T follicular helper cell (primary cell): ENCODE results near the gene OPRM1.

Experiments
- DNase-seq: peaks from one replicate; pipeline ENCODE4 v3.0.0-alpha.2; 2020; ENCODE audit warnings: low read depth

OPRM1 gene

DNA sequence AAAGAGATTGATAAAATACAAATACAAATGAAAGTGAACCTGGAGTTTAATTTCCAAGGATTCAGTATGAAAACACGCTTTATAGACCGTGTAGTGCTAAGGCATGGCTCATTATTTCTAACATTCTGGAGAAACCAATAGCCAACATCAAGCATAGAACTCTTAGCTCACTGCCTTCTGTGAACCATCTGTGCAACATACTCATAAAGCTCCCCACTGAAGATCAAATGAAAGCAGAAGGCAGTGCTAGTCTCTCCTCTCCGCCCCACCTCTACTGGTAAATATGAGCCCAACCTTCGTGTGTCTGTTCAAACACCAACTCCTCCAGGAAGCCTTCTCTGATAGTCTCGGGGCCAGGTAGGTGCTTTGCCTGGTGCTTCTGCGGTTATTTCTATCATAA is 163.9 kb downstream of the OPRM1 start:
- no peak for DNase-seq

DNA sequence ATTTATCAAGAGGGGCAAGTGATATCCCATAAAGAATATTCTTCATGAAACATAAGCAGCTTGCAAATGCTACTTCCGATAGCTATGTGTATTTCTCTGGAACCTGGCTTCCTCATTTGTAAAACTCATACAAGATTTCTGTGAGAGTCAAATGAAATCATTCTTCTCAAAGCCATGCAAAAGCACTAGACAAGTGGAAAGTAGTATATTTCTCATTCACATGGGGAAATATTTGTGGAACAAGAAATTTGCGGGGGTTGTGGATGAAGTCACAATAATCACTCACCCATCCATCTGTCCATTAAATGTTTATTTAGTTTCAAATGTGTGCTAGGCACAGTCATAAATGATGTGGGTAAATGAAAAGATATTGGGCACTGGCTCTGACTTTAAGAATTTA is 167.1 kb downstream of the OPRM1 start:
- no peak for DNase-seq

DNA sequence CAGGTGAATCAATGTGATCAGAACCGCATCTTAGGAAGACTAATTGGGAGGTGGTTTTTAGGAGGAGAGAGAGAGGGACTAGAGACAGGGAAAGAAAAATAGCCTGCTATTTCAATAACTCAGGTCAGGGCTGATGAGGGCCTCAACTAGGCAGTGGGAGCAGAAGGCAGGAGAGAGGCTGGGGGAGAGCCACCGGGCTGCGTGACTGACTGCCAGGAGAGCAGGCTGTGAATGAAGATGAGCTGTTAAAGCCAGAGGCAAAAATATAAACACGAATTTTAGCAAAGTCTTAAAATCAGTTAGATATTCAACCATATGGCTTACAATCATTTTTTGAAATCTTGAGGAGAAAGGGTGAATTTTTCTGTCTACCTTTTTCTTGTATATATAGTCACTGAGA is 168.0 kb downstream of the OPRM1 start:
- no peak for DNase-seq

DNA sequence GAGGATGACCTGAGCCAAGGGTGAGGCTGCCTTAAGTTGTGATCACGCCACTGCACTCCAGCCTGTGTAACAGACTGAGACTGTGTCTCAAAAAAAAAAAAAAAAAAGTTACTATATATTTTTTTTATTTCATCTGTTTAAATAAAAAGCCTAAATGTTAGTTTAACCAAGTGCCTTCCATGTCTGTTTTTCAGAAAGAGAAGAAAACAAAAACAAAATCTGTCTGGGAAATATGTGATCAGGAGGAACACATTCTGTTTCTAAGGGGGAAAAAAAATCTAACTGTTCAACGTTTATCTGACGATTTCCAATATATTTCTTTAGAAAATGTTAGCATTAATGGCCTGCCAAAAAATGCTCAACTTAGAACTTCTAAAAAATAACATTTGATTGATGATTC is 170.5 kb downstream of the OPRM1 start:
- DNase-seq, result no peak

DNA sequence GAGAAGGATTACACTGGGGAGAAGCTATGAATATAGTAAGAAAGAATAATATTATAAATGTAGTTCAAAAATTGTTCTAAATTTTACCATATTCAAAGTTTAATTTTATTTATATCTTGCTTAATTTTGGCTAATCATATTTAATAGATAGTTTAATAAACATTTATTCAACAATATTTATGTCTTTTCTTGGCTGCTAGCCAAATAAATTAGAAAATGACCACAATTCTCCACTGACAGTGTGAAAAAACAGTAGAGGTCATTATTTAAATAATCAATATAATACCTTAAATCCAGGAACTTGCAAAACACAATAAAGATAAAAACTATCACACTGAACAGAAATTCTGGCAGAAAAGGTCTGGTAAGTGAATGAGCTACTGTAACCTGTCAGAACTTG is 171.6 kb downstream of the OPRM1 start:
- DNase-seq, result no peak

DNA sequence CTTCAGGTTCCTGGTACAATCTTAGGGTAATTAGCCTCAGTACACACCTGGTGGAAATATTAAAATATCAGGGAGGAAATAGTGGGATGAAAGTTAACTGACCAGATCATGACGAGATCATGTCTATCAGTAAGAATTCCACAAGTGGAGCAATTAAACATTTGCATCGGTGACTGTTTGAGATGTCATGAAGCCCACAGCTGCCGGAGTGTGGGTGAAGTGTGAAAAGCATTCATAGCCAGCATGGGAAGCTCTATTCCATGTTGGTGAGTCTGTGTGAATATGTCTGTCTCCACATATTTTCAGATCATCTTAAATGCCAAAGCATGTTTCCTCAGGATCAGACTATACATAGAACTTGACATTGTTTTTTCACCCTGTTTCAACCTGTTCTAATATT is 174.7 kb downstream of the OPRM1 start:
- no peak for DNase-seq

DNA sequence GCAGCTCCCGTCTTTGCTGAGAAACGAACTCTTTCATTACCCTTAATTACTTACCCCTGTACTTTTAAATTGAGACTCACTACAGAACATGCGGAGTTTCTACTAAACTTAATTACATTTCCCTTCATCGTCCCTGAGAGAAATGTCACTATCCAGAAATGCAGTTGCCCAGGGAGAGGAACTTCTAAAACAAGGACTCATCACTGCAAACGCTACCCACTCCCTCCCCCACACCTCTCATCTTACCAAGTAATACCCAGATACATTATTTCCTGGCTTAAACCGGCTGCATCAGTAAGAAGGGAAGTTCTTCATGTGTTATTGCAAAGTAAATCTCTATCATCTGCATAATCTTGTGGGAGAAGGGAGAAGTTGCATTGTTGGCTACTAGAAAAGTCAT is 179.3 kb downstream of the OPRM1 start:
- DNase-seq, result no peak

DNA sequence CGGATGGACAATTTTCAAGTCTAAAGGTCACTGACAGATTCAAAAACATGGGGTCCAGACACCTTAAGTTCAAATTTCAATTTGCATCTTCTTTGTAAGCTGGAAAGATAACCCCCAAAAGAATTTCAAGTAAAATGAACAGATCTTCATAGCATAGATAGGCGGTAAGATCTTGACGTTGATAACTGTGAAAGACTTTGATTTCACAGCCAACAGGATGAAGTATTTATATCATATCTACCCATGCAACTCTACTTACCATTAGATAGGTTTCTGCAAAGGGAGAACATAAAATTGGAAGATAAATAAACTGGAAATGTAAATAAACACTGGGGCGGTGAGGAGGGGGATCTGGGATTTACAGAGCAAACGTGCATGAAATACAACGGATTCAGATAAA is 179.7 kb downstream of the OPRM1 start:
- no peak for DNase-seq

DNA sequence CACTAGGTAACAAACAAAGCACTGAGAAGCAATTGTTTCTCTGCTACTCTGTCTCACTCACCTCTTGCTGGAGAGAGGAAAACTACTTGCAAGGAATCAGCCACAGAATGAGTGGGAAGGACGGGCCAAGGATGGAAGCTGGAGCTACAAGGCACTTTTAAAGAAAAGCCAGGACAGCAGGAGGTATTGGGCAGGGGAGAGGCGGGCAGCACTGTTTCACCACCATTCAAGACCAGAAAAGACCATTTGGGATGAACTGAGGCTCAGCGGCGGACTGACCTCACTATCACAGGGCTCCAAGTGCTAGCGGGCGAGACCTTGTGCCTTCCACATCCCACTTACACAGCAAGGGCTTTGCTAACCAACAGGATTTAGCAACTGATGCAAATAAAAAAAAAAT is 180.2 kb downstream of the OPRM1 start:
- no peak for DNase-seq

DNA sequence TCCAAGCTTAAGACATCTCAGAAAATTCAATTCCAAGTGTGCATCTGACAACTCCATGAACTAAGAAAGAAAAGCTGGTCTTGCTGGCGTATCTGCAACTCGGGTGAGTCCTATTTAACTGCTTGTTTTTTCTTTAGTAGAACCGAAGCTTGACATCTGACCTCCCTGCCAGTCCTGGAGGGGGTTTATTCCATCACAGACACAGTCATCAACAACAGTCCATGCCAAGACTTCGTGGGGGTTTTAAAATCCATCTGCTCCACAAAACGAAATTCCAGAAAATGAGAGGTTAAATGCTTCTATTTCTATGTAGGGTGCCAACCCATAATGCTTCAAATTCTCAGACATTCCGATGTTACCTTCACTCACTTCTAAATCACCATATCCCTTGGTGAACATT is 183.7 kb downstream of the OPRM1 start:
- no peak for DNase-seq

DNA sequence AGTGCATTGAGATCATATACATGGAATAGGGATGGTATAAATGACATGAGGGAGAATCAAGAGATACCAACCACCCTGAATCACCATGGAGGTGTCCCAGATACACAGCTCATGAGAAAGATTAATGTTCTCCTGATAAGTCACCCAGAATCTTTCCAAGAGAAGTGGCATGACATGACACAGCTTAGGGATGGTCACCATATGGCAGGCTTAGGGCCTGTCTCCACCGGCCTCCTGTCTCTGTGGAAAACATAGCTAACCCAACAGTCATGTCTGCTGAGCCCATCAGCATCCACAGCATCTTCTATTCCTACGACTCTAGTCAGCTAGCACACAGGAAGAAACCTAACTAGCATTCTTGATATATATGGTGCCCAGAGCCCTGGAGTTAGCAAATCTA is 184.3 kb downstream of the OPRM1 start:
- DNase-seq, result no peak

DNA sequence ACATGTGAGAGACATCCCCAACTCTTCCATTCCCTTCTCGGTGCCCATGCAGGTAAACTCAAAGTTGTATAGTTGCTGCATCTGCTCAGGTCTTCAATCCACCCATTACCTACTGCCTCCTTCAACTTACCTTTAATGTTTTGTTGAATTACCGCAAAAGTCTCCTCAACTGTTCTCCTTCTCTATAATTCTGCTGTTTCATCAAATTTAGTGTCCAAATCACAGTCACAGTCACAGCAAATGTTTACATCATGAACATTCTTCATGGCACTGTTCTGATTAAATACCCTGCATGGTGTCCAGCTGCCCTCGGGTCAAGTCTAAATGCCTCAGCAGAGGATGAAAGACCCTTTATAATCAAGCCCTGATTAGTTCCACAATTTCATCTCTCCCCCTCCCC is 187.4 kb downstream of the OPRM1 start:
- no peak for DNase-seq

DNA sequence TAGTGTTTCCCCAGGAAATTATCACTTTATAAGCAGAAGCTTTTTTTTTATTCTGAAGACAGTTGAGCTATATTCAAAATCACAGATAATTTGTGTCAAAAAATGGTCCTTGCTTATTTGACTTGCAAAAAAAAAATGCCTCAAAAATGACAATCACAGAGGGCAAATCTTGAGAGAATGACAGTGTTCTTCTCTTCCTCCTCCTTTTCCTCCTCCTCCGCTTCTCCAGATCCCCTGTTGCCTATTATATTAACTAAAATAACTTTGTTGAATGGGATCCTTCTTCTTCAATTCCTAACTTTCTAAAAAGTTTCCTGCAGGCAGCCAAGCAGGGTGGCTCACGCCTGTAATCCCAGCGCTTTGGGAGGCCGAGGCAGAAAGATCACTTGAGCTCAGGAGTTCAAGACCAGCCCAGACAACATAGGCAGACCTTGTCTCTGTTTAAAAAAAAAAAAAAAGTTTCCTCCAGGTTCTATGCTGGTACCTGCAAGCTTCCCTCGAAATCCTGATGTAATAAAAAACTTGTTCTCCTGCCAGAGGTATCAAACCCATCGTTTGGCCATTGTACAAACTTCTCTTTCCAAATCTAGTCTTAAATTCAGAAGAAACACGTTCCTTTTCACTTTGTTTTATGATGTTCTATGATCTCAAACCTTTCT is 189.0 kb downstream of the OPRM1 start:
- no peak for DNase-seq

DNA sequence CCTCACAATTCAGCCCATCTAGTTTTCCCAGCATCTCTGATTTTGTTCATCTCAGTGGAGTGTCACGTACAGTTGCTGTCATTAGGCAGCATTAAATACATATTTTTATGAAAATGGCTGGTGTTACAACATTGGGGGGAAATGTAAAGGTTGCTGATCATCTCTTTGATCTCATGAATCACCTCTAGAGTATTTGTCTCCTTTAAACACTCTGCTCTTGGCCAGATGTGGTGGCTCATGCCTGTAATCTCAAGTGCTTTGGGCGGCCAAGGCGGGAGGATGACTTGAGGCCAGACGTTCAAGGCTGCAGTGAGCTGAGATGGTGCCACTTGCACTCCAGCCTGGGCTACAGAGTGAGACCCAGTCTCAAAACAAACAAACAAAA is 189.5 kb downstream of the OPRM1 start:
- no peak for DNase-seq

DNA sequence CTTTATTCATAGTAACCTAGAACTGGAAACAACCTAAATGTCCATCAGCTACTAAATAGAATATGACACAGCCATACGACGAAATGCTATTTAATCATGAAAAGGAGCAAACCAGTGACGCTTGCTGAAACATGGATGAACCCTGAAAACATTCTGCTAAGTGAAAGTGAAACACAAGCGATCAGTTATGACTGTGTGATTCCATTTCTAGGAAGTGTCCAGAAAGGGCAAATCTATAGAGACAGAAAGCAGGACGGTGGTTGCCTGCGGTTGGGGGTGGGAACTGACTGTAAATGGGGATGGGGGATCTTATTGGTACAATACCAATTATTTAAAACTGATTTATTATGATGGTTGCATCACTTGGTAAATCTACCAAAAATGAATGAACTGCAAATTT is 190.7 kb downstream of the OPRM1 start:
- DNase-seq, result no peak

DNA sequence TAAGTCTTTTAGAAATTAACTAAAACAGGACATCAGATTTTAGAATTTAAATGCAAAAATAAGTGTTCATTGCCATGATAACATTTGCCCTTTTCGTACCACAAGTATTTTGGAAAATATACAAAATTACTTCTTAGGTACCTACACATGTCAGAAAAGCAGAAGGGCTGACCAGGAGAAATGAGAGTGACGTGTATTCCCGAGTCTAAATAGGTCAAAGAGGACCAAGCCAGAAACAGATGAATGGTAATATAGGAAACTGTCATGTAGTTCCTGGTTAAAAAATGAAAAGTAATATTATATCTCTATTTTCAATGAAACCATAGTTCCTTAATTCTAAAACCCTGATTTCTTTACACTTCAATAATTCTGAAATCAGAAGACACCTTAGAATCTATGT is 191.4 kb downstream of the OPRM1 start:
- no peak for DNase-seq

DNA sequence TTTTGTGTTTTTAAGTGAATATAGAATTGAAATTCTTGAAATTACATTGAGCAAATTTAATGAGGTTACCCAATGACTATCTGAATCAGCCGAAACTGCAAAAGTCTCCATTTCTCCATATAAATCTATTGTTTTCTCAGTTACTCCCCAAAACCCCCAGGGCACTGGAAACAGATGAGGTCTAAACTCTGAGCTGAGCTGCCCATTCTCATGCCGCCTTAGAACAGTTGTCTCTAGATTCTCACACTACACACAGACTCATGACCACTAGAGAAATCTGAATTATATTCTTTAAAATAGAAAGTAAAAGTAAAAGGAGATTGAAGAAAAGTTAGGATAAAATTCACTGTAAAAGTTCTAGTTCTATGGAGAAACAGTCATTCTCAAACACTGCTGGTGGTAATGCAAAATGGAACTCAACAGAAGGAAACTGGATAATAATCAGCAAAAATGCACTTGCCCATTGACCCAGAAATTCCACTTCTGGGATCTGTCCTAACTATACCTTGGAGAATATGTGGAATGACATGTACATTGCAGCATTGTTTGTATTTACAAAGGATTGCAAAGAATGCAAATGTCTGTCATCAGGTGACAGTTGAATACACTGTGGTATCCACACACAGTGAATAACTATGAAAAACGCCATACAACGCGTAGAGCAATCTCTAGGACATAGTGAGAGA is 192.0 kb downstream of the OPRM1 start:
- DNase-seq, result no peak

DNA sequence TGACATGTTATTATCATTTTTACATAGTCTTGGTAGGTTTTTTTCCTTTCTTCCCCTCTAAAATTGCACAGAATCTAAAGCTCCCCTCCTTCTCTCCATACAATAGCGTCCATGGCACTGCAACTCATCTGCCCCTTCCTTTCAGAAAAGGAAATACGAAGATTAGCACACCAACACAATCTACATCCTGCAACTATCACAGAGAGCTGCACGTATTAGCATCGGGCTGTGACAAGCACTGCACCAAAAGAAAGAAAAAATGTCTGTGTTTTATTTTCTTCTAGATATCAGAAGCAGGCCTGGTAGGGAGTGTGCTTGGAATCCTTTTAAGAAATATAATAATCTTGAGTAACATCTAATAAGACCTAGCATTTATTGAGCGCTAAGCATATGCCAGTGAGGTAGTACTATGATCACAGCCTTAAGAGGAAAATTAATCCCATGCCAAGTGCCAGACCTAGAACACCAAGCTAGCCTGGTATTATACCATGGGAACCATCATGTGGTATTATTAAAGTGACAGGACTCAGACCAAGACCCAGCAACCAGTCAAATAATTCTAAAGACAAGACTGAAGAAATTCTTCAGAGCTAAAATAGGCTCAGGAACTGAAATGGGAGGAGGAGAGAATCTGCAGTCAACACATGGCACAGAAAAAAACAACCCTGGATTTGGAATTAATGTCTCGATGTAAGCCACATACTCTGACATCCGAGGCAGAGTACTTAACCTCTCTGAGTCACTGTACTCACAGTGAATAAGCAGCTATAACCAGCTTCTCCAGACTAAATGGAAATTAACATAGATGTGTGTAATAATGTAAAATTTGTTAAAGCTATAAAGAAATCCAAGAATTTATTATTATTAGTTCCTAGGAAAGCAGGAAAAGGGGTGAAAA is 193.2 kb downstream of the OPRM1 start:
- DNase-seq, result no peak

DNA sequence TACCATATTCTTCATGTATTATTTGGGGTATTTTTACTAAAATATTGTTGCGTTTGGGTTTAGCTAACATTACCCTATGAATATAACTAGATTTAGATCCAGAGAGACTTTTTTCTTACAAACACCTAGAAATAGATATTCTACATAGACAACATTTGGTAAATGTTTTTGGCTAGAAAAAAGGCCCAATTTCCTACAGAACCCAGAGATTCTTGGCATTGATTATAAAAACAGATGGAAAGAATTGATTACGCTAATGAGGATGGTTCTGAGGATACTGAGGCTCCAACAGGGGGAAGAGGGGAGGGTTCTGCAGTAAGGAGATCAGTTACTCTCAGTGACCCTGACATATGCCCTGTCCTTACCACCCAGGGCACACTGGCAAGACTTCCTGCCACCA is 194.3 kb downstream of the OPRM1 start:
- no peak for DNase-seq

DNA sequence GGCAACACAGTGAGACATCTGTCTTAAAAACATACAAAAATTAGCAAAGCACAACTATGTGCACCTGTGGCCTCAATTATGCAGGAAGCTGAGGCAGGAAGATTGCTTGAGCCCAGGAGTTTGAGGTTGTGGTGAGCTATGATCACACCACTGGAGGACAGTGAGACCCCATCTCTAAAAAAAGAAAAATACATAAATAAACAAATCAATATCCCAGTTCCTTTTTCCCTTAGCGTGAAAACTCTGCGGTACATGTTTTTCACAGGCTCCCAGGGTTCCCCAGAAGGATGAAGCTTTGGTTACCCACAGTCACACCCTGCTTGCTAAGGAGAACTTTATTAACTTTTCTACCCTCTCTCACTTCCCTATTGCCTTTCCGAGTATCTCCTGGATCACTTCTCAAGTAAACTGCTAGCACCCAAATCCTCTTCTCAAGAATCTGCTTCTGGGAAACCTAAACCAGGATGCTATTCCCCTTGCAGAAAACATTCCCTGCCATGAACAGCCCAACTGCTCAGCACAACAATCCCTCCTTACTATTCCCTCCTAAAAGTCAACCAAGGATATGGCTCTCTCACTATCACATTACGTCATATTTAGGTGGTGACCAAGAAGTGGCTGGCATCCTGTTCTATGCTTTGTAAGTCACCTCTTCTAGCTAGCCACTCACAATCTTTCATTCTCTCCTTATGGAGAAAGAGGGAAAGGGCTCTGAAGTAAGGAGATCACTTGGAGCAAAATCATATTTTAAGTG is 195.2 kb downstream of the OPRM1 start:
- no peak for DNase-seq

DNA sequence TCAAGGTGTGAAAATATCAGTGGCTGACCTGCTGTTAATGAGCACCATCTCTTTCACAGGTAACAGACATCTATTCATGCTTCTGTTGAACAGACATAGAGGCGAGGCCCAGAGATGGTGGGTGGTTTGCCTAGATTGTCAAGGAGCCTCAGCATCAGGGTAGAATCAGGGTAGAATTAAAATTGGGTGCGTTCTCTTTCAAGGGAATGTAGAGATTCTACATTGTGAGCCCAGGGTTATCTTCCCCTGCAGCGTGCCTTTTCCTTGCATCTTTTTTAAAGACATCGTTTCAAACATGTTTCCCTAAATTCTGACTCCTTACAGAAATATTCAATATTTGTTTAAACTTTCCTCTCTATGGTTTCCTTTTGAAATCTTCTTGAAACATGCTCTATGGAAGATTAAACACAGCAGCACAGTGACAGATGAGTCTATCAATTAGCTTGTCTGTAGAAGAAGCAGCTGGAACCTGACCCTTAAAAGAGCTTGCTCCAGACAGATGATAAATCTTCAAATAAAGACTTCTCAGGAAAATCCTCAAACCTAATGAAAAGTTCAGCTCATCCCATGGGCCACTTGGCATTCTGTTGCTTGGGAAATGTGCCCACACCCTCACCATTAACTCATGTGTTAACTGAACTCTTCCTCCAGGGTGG is 197.7 kb downstream of the OPRM1 start:
- DNase-seq, result no peak

DNA sequence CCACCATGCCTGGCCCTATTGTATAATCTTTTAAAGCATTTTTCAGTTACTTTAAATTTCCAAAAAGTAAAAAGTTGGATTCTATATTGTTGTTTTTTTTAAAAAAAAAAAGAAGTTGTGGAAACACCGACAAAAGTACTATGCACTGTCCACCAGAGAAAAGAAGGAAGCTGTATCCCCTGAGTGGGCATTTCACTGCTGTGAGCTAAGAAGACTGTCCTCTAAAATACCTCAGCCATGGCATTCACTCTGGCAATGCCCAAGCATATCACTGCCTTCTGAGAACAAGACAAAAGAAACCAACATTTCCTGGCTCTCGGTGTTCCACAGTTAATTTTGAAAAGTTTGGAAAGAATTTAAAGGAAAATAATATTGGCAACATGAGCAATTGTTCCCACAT is 199.8 kb downstream of the OPRM1 start:
- DNase-seq, result no peak
